HCT116 (cell line): ENCODE results near the gene LANCL3. TPM values are rescaled to one million over a fixed set of nuclear protein-coding genes. Genes with fewer than 3 reads are reported as not detected.

ENCODE experiments used
- ATAC-seq: fragments of 200-7000 bp; cut with Tn5 transposase; 2 replicates; pipeline ENCODE4 v1.9.1; 2020; ENCODE audit warnings: mild to moderate bottlenecking, moderate library complexity
- BruUV-seq: library from RNA; stranded (reverse); fragments of 400-500 nt; replicated peaks from 2 replicates; lab custom pipeline; 2021; lab: Mats Ljungman, UMichigan
- CTCF ChIA-PET: fragments of 300-600 bp; sonication (Branson Sonifier 250); formaldehyde crosslinking; loops from one replicate; lab custom pipeline; 2021; ENCODE audit warnings: antibody characterized with exemption; lab: Charles Lee
- POLR2A ChIA-PET: fragments of 300-600, 350-600 bp; sonication (Branson Sonifier 250); formaldehyde crosslinking; loops from one replicate; lab custom pipeline; 2021; ENCODE audit warnings: antibody characterized with exemption; lab: Charles Lee
- RAD21 ChIA-PET, 2 experiments: fragments of 300-600 bp; sonication (Branson Sonifier 250); formaldehyde crosslinking; loops; one replicate each; lab custom pipeline; 2023; ENCODE audit warnings: low total read pairs in 2 of 2; ENCODE audit not compliant: uncharacterized antibody in 2 of 2, unreplicated experiment in 2 of 2, low non-redundant PET in 1 of 2; lab: Charles Lee
- DNase-seq: peaks from one replicate; pipeline ENCODE4 v3.0.0-alpha.2; 2010; ENCODE audit warnings: low read depth, low spot score
- H2AFZ ChIP-seq: fragments of 200-600 bp; shearing (Covaris generic), sonication (generic); 2 replicates; pipeline ENCODE4 v1.6.1; 2017; ENCODE audit warnings: low read depth, mixed run types, mixed read lengths, antibody characterized with exemption, low read length; ENCODE audit not compliant: poor library complexity, severe bottlenecking
- H3K27ac ChIP-seq: 2 replicates; pipeline ENCODE4 v1.5.1; 2012; ENCODE audit warnings: low read depth, low read length
- H3K27me3 ChIP-seq: fragments of 200-600 bp; sonication (generic); 2 replicates; pipeline ENCODE4 v1.6.1; 2016; ENCODE audit warnings: mixed run types, low read length, mixed read lengths; ENCODE audit not compliant: insufficient read depth
- H3K36me3 ChIP-seq, 2 experiments: fragments of 200-500 bp in 1 of 2; fragments of 200-600 bp in 1 of 2; sonication (Bioruptor generic) in 1 of 2; sonication (generic) in 1 of 2; 2 replicates each; pipeline versions ENCODE4 v1.5.1 to v1.6.1; 2014 to 2016; ENCODE audit warnings: low read length in 2 of 2, inconsistent platforms in 1 of 2, mixed read lengths in 1 of 2, mixed run types in 1 of 2; ENCODE audit not compliant: insufficient read depth in 2 of 2, control insufficient read depth in 1 of 2
- H3K4me1 ChIP-seq, 2 experiments: fragments of 200-600 bp in 1 of 2; sonication (generic) in 1 of 2; 2 replicates each; pipeline versions ENCODE4 v1.5.1 to v1.6.1; 2012 to 2017; ENCODE audit warnings: low read length in 2 of 2, inconsistent platforms in 1 of 2, mild to moderate bottlenecking in 1 of 2, mixed read lengths in 1 of 2, mixed run types in 1 of 2, moderate library complexity in 1 of 2; ENCODE audit not compliant: insufficient read depth in 2 of 2, control insufficient read depth in 1 of 2
- H3K4me2 ChIP-seq: fragments of 200-600 bp; sonication (generic); 2 replicates; pipeline ENCODE4 v1.6.1; 2017; ENCODE audit warnings: mixed run types, low read length, mixed read lengths
- H3K4me3 ChIP-seq, 2 experiments: fragments of 200-600 bp in 1 of 2; sonication (generic) in 1 of 2; replicated peaks in 1 of 2; 2 replicates each; pipeline ENCODE4 v1.5.1; 2011 to 2016; ENCODE audit warnings: low read length in 2 of 2, control low read depth in 1 of 2, low read depth in 1 of 2, mild to moderate bottlenecking in 1 of 2, mixed read lengths in 1 of 2, mixed run types in 1 of 2
- H3K79me2 ChIP-seq: fragments of 200-600 bp; sonication (generic); 2 replicates; pipeline ENCODE4 v1.6.1; 2017; ENCODE audit warnings: mild to moderate bottlenecking, mixed run types, low read length, moderate library complexity, mixed read lengths; ENCODE audit not compliant: insufficient read depth
- H3K9ac ChIP-seq: fragments of 200-600 bp; sonication (generic); 2 replicates; pipeline ENCODE4 v1.6.1; 2016; ENCODE audit warnings: low read length, mixed read lengths
- H3K9me2 ChIP-seq: fragments of 200-600 bp; sonication (generic), shearing (Covaris generic); 2 replicates; pipeline ENCODE4 v1.6.1; 2017; ENCODE audit warnings: mixed run types, mild to moderate bottlenecking, moderate library complexity; ENCODE audit not compliant: insufficient read depth
- H3K9me3 ChIP-seq, 2 experiments: fragments of 200-500 bp in 1 of 2; fragments of 200-600 bp in 1 of 2; sonication (Bioruptor generic) in 1 of 2; sonication (generic) in 1 of 2; 2 replicates each; pipeline ENCODE4 v1.6.1; 2014 to 2017; ENCODE audit warnings: low read length in 2 of 2, mixed read lengths in 2 of 2, inconsistent platforms in 1 of 2, low read depth in 1 of 2, mild to moderate bottlenecking in 1 of 2, mixed run types in 1 of 2, moderate library complexity in 1 of 2; ENCODE audit not compliant: control insufficient read depth in 1 of 2, insufficient read depth in 1 of 2
- H4K20me1 ChIP-seq: fragments of 200-600 bp; sonication (generic), shearing (Covaris generic); 2 replicates; pipeline ENCODE4 v1.6.1; 2017; ENCODE audit warnings: mixed run types, mild to moderate bottlenecking, moderate library complexity; ENCODE audit not compliant: insufficient read depth
- CTCF ChIP-seq, 3 experiments: fragments of 200-600 bp in 1 of 3; sonication (generic) in 1 of 3; IDR thresholded peaks in 2 of 3; conservative IDR thresholded peaks in 1 of 3; 2 replicates each; pipeline ENCODE4 v1.5.1; 2012 to 2017; ENCODE audit warnings: low read depth in 2 of 3, low read length in 2 of 3, antibody characterized with exemption in 1 of 3, borderline replicate concordance in 1 of 3, control low read depth in 1 of 3, mild to moderate bottlenecking in 1 of 3, mixed read lengths in 1 of 3, mixed run types in 1 of 3, moderate library complexity in 1 of 3; ENCODE audit not compliant: insufficient read depth in 1 of 3
- EGR1 ChIP-seq: IDR thresholded peaks from 2 replicates; pipeline ENCODE4 v1.6.1; 2012; ENCODE audit warnings: low read depth
- EZH2 ChIP-seq: fragments of 200-600 bp; sonication (generic); IDR thresholded peaks from 2 replicates; pipeline ENCODE4 v1.6.1; 2017; ENCODE audit warnings: antibody characterized with exemption, mixed run types
- EZH2phosphoT487 ChIP-seq: fragments of 200-600 bp; IDR thresholded peaks from 2 replicates; pipeline ENCODE4 v1.6.1; 2018; ENCODE audit warnings: antibody characterized with exemption, borderline replicate concordance
- FOSL1 ChIP-seq: IDR thresholded peaks from 2 replicates; pipeline ENCODE4 v1.6.1; 2012; ENCODE audit warnings: low read depth
- JUND ChIP-seq: IDR thresholded peaks from 2 replicates; pipeline ENCODE4 v1.6.1; 2012
- MAX ChIP-seq: IDR thresholded peaks from 2 replicates; pipeline ENCODE4 v1.6.1; 2012
- POLR2A ChIP-seq: IDR thresholded peaks from 2 replicates; pipeline ENCODE4 v1.7.0; 2011; ENCODE audit warnings: borderline replicate concordance; ENCODE audit not compliant: insufficient read depth, insufficient read length; ENCODE audit errors: extremely low read depth
- POLR2AphosphoS5 ChIP-seq: IDR thresholded peaks from 2 replicates; pipeline ENCODE4 v1.6.1; 2011; ENCODE audit warnings: mild to moderate bottlenecking, low read depth, low read length, moderate library complexity
- SIN3A ChIP-seq: IDR thresholded peaks from 2 replicates; pipeline ENCODE4 v1.6.1; 2012; ENCODE audit warnings: low read depth
- SP1 ChIP-seq: IDR thresholded peaks from 2 replicates; pipeline ENCODE4 v1.6.1; 2012; ENCODE audit warnings: low read depth
- SRF ChIP-seq: IDR thresholded peaks from 2 replicates; pipeline ENCODE4 v1.6.1; 2012; ENCODE audit warnings: low read depth
- ZBTB33 ChIP-seq: IDR thresholded peaks from 2 replicates; pipeline ENCODE4 v1.6.1; 2011; ENCODE audit warnings: mild to moderate bottlenecking, low read length, moderate library complexity; ENCODE audit not compliant: insufficient replicate concordance; ENCODE audit errors: extremely low read depth
- ZNF274 ChIP-seq: fragments of 200-500 bp; sonication (Bioruptor generic); IDR thresholded peaks from 2 replicates; pipeline ENCODE4 v1.6.1; 2014; ENCODE audit warnings: mild to moderate bottlenecking, low read depth, low read length, inconsistent platforms
- intact Hi-C: fragments of 100-400 bp; cut with micrococcal nuclease; formaldehyde crosslinking; loops from 2 replicates; pipeline ENCODE4 v1.10.0; 2022
- total RNA-seq: library from RNA; stranded (reverse); gene quantifications from one replicate; pipeline ENCODE4 v1.2.1, GENCODE V29; 2021; ENCODE audit not compliant: unreplicated experiment

The LANCL3 gene
- total RNA-seq, 1 experiment from 2014 or later, result 2.4 TPM

- ATAC-seq (no peak), DNase-seq (no peak)
- CTCF ChIA-PET, result no interaction called here
- Histone ChIP-seq H3K9me2 (no peaks in the 10 kb centered on the region), H3K27ac (no peak overlapping the region), H3K4me1 (no peaks in the 10 kb centered on the region), H3K4me3 (no peak overlapping the region), H3K4me2 (no peak overlapping the region), H3K9me3 (no peaks in the 10 kb centered on the region), H4K20me1 (no peaks in the 10 kb centered on the region), H3K27me3 (no peaks in the 10 kb centered on the region), H3K9ac (no peak overlapping the region), H3K36me3 (no peaks in the 10 kb centered on the region), H3K79me2 (no peaks in the 10 kb centered on the region), H2AFZ (no peak overlapping the region)
- RAD21 ChIA-PET, result no interaction called here
- intact Hi-C loops, result no loop called here
- TF ChIP-seq EGR1 (no peak), SP1 (no peak), SIN3A (no peak), CTCF (IDR thresholded peaks at IDR 0.05 in 2 of 3, conservative IDR thresholded peaks at IDR 0.05 in 1 of 3; ENCODE audit: borderline replicate concordance in 1 of 3, insufficient read depth in 1 of 3, low read depth in 2 of 3, low read length in 2 of 3) (no peak), ZNF274 (no peak), JUND (no peak), ZBTB33 (no peak), FOSL1 (no peak), SRF (no peak), EZH2phosphoT487 (no peak), POLR2A (no peak), POLR2AphosphoS5 (no peak), EZH2 (no peak), MAX (no peak)
- POLR2A ChIA-PET, result interaction anchor here (0.7 kb wide), 1 partner anchor 189 kb away, joined by 3 read pairs; no protein-coding TSS in a partner anchor
- BruUV-seq, result no TSS peak
These were observed 105.8 kb downstream of the LANCL3 start for GRCh38 chrX:37677243-37677642.
